ENCODE measurements around the gene LMNTD2. TPM values are rescaled to one million over a fixed set of nuclear protein-coding genes. Genes with fewer than 3 reads are reported as not detected.

The LMNTD2 gene
- total RNA-seq, 4 donors from 2014 or later, result 0.14 to 2.2 (median 0.51) TPM; not detected in 1

DNA sequence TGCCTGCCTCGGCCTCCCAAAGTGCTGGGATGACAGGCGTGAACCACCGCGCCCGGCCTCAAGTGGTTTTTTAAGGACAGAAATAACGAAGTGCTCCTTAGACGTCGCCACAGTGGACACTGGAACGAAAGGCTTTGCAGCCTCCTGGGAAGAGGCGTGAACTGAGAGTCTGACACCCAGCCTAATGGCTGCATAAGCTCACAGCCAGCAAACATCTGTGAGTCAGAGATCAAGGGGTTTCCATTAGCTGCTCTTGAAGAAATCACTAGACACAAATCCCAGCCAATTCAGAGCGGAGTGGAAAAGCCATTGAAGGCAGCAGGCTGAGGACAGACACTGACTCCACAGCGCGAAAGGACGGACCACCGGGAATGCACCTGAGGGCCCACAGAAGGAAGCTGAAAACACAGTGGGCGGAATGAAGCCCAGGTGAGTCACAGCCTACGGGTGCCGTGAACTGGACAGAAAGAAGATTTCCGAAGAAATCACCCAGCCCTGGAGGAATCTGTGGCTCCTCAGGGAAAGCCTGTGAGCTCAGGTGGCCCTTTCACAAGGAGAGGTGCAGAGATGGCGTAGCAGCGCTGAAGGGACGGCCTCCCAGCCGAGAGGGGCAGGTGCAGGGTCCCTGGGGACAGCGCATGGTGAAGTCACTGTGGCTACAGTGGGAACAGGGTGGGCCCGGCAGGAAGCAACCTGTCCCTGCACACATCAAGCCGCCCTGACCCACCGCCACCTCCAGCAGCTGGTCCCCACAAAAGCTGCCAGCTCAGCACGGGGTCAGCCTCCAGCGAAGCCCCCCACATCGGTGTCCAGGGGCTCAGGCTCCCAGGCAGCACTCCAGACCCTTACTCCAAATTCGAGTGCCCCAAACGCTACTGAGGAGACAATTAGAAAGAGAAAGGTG lies 11.6 kb downstream of the LMNTD2 start:
- H3K36me3 ChIP-seq, result no peaks in the 10 kb centered on the region
- no peaks in the 10 kb centered on the region for H3K4me1 ChIP-seq
- intact Hi-C loops (cut with DNase I; ENCODE audit: low total_unique reads), result no loop called here
- no peak overlapping the region for H3K4me3 ChIP-seq
- no peak for DNase-seq
- H3K27me3 ChIP-seq, result peaks cover 12 to 22% of the 10 kb centered on the region in 2 donors
- no peaks in the 10 kb centered on the region for H3K9me3 ChIP-seq
- no peak overlapping the region for H3K27ac ChIP-seq
- TF ChIP-seq, protein P1, sequence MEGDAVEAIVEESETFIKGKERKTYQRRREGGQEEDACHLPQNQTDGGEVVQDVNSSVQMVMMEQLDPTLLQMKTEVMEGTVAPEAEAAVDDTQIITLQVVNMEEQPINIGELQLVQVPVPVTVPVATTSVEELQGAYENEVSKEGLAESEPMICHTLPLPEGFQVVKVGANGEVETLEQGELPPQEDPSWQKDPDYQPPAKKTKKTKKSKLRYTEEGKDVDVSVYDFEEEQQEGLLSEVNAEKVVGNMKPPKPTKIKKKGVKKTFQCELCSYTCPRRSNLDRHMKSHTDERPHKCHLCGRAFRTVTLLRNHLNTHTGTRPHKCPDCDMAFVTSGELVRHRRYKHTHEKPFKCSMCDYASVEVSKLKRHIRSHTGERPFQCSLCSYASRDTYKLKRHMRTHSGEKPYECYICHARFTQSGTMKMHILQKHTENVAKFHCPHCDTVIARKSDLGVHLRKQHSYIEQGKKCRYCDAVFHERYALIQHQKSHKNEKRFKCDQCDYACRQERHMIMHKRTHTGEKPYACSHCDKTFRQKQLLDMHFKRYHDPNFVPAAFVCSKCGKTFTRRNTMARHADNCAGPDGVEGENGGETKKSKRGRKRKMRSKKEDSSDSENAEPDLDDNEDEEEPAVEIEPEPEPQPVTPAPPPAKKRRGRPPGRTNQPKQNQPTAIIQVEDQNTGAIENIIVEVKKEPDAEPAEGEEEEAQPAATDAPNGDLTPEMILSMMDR (IDR thresholded peaks at IDR 0.05), result no peak
- no peak for TF ChIP-seq POLR2A (IDR thresholded peaks at IDR 0.05)

DNA sequence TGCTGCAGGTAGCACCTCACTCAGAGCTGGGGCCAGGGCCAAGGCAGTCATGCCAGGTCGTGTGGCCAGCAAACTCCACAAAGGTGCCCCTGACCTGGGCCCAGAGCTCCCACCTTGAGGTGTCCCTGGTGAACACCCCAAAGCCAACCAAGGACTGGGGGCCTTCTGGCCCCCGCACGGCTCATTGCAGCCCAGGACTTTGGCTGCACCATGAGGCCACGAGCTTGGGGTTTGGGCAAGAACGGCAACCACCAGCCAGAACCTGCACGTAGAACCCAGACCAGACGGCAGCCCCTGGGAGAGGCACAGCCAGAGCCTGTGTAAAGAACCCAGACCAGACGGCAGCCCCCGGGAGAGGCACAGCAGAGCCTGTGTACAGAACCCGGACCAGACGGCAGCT lies 15.4 kb downstream of the LMNTD2 start:
- TF ChIP-seq, protein P1 (IDR thresholded peaks at IDR 0.05), result no peak
- TF ChIP-seq POLR2A (IDR thresholded peaks at IDR 0.05), result no peak
- Histone ChIP-seq H3K27me3 (no peaks in the 10 kb centered on the region), H3K4me3 (no peak overlapping the region), H3K36me3 (no peaks in the 10 kb centered on the region), H3K9me3 (no peaks in the 10 kb centered on the region), H3K4me1 (no peaks in the 10 kb centered on the region), H3K27ac (no peak overlapping the region)
- intact Hi-C loops (cut with DNase I; ENCODE audit: low total_unique reads), result no loop called here
- DNase-seq, result no peak

DNA sequence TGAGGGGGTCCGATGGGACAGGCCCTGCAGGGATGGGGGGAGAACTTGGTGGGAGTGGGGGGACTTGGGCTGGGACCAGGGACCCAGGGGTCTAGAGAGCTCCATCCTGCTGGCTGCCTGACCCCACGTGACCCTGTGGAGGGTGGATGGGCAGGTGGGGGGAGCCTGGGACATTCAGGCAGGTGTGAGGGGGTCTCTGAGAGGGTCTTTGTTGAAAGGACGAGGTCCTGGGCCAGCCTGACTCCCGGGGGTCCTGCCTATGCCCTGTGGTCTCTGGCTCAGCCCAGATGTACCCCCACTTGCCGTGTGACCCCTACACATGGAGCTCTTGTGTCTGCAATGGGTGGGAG lies 15.7 kb downstream of the LMNTD2 start:
- Histone ChIP-seq H3K36me3 (no peaks in the 10 kb centered on the region), H3K4me3 (no peak overlapping the region), H3K27me3 (no peaks in the 10 kb centered on the region), H3K4me1 (no peaks in the 10 kb centered on the region), H3K27ac (no peak overlapping the region), H3K9me3 (no peaks in the 10 kb centered on the region)
- DNase-seq, result no peak
- TF ChIP-seq, protein P1 (IDR thresholded peaks at IDR 0.05), result no peak
- no peak for TF ChIP-seq POLR2A (IDR thresholded peaks at IDR 0.05)
- intact Hi-C loops (cut with DNase I; ENCODE audit: low total_unique reads), result no loop called here

DNA sequence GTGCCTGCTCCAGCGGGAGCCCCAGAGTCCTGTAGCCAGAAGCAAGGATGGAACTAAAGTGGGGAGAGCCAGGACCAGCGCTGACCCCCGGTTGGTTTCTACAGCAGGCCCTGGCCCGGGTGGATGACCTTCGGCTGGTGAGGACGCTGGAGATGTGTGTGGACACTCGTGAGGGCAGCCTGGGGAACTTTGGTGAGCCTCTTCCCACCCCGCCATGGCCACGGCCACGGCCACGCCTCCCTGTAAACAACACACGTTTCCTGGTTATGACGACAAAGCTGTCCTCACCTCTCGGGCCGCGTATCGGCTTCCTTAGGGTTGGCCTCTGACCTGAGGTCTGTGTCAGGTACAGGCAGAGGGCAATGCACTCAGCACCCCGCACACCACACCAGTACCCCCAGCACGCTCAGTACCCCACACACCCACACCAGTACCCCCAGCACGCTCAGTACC lies 19.1 kb downstream of the LMNTD2 start:
- no peaks in the 10 kb centered on the region for H3K4me1 ChIP-seq
- intact Hi-C loops (cut with DNase I; ENCODE audit: low total_unique reads), result no loop called here
- no peak overlapping the region for H3K4me3 ChIP-seq

More for the DNA sequence above, 19.1 kb downstream of the LMNTD2 start:
- Histone ChIP-seq H3K27me3 (peaks cover 0 to 9% of the 10 kb centered on the region in 2 donors), H3K36me3 (no peaks in the 10 kb centered on the region), H3K27ac (no peak overlapping the region), H3K9me3 (no peaks in the 10 kb centered on the region)
- no peak for DNase-seq
- TF ChIP-seq, protein P1 (IDR thresholded peaks at IDR 0.05), result no peak
- no peak for TF ChIP-seq POLR2A (IDR thresholded peaks at IDR 0.05)

Measured in uterus (tissue), 4 donors.